Ascending aorta (tissue), 2 donors: ENCODE measurements around the gene PTCHD1. TPM values are rescaled to one million over a fixed set of nuclear protein-coding genes. Genes with fewer than 3 reads are reported as not detected.

Source experiments
- DNase-seq, 2 donors: peaks; one replicate each; pipeline ENCODE4 v3.0.0-alpha.2; 2019; ENCODE audit warnings: low spot score in 2 of 2
- H3K27ac ChIP-seq, 2 donors: fragments of 200-600 bp; sonication (generic); one replicate each; pipeline ENCODE4 v1.5.1; 2016 to 2017; ENCODE audit warnings: mild to moderate bottlenecking in 1 of 2
- H3K27me3 ChIP-seq: fragments of 200-600 bp; sonication (generic); one replicate; pipeline ENCODE4 v1.5.1; 2017
- H3K36me3 ChIP-seq, 2 donors: fragments of 200-600 bp; sonication (generic); one replicate each; pipeline ENCODE4 v1.5.1; 2016
- H3K4me1 ChIP-seq, 2 donors: fragments of 200-600 bp; sonication (generic); one replicate each; pipeline ENCODE4 v1.5.1; 2016 to 2017; ENCODE audit warnings: mild to moderate bottlenecking in 1 of 2
- H3K4me3 ChIP-seq, 2 donors: fragments of 200-600 bp; sonication (generic); one replicate each; pipeline ENCODE4 v1.5.1; 2016 to 2017; ENCODE audit warnings: mild to moderate bottlenecking in 1 of 2
- H3K9me3 ChIP-seq, 2 donors: fragments of 200-600 bp; sonication (generic); one replicate each; pipeline ENCODE4 v1.5.1; 2016
- intact Hi-C: fragments of 100-400 bp; cut with DNase I; formaldehyde crosslinking; loops from one replicate; pipeline ENCODE4 v1.15.1; 2023
- total RNA-seq: library from RNA; depleted of rRNA; stranded (reverse); fragments of >200 nt; gene quantifications from one replicate; pipeline ENCODE4 v1.1.0, GENCODE V29; 2016
- TF ChIP-seq, protein P1 (sequence below), 3 experiments: fragments of 200-600 bp in 2 of 3; fragments of 450-650 bp in 1 of 3; sonication (generic) in 2 of 3; IDR thresholded peaks; one replicate each; pipeline ENCODE4 v1.5.1; 2016 to 2019; ENCODE audit warnings: antibody characterized with exemption in 3 of 3, mild to moderate bottlenecking in 1 of 3, moderate library complexity in 1 of 3

PTCHD1 gene
- total RNA-seq, 1 donor from 2014 or later, result 2.8 TPM

DNA sequence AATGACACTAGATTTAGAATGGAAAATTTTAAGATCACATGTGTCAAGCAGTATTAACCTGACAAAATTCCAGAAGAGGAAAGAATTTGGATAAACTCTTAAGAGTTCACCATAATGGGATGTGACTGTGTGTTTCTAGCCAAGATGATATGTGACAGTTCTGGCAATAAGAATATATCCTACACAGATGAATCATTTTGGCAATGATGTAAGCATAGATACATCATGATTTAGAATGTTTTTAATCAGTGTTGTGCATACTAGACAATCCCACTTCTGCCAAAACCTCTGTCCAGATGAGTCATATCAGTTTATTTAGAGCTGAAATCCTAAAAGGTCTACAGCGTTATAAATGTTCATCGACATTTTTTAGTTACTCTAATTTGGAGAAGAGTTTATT, 48.8 kb downstream of the PTCHD1 start:
- intact Hi-C loops, result no loop called here
- Histone ChIP-seq H3K27me3 (no peaks in the 10 kb centered on the region), H3K36me3 (no peaks in the 10 kb centered on the region), H3K27ac (no peak overlapping the region), H3K4me1 (no peaks in the 10 kb centered on the region), H3K9me3 (no peaks in the 10 kb centered on the region), H3K4me3 (no peak overlapping the region)
- TF ChIP-seq, protein P1, sequence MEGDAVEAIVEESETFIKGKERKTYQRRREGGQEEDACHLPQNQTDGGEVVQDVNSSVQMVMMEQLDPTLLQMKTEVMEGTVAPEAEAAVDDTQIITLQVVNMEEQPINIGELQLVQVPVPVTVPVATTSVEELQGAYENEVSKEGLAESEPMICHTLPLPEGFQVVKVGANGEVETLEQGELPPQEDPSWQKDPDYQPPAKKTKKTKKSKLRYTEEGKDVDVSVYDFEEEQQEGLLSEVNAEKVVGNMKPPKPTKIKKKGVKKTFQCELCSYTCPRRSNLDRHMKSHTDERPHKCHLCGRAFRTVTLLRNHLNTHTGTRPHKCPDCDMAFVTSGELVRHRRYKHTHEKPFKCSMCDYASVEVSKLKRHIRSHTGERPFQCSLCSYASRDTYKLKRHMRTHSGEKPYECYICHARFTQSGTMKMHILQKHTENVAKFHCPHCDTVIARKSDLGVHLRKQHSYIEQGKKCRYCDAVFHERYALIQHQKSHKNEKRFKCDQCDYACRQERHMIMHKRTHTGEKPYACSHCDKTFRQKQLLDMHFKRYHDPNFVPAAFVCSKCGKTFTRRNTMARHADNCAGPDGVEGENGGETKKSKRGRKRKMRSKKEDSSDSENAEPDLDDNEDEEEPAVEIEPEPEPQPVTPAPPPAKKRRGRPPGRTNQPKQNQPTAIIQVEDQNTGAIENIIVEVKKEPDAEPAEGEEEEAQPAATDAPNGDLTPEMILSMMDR (IDR thresholded peaks at IDR 0.05), result no peak
- no peak for DNase-seq

DNA sequence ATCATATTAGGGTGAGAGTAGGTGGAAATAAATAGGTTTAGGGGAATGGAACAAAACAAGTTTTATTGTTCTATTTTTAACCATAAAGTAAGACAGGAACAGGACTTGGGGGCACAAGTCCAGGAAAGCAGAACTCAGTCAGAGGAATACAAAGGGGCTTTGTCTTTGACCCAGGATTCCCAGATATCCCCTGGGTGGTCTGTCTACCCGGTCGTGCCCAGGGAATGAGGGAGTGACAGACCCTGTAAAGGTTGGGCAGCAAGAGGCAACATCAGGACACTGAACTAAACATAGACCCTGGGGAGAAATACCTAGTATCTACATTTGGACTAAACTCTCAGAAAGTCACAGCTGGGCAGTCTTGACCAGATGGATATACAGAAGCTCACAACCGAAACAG, 50.6 kb downstream of the PTCHD1 start:
- Histone ChIP-seq H3K4me3 (no peak overlapping the region), H3K27ac (no peak overlapping the region), H3K9me3 (no peaks in the 10 kb centered on the region), H3K36me3 (no peaks in the 10 kb centered on the region), H3K4me1 (no peaks in the 10 kb centered on the region), H3K27me3 (no peaks in the 10 kb centered on the region)
- intact Hi-C loops, result no loop called here
- TF ChIP-seq, protein P1 (IDR thresholded peaks at IDR 0.05), result no peak
- DNase-seq, result no peak

DNA sequence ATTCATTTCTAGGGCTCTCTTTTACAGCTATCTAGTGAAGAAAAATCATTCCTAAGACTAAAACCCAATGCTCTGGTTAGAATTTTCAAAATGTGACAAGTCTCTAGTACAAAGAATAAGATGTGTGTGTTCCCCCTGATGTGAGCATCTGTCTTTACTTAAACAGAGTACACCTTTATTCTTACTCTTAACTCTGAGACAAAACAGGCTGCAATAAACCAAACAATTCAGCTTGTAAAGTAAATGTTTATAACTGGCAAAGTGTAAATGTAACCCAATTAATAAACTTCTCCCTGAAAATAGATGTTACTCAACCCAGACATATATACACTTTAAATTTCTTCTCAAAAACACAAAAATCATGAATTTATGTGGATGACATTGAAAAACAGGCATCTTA, 51.6 kb downstream of the PTCHD1 start:
- Histone ChIP-seq H3K4me1 (no peaks in the 10 kb centered on the region), H3K27me3 (no peaks in the 10 kb centered on the region), H3K27ac (no peak overlapping the region), H3K9me3 (no peaks in the 10 kb centered on the region), H3K36me3 (no peaks in the 10 kb centered on the region), H3K4me3 (no peak overlapping the region)
- no peak for DNase-seq
- intact Hi-C loops, result no loop called here
- TF ChIP-seq, protein P1 (IDR thresholded peaks at IDR 0.05), result no peak

DNA sequence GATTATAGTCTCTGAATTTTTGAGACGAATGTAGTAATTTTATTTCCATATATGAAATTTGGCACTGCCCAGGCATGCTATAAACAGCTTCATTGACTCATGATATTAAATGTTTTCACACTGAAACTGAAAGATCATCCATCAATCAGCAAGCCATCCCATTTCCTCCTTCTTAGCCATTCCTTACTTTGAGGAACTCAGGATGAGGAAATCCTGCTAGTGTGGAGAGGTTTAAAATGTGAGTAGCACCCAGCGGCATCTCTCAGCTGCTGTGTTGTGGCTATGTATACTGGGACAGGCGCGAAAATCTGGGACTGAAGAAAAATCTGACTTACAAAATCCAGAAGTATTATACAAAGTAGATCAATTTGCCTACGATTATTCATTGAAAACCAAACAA, 52.1 kb downstream of the PTCHD1 start:
- intact Hi-C loops, result no loop called here
- no peaks in the 10 kb centered on the region for H3K9me3 ChIP-seq
- H3K4me1 ChIP-seq, result no peaks in the 10 kb centered on the region
- no peaks in the 10 kb centered on the region for H3K27me3 ChIP-seq
- H3K27ac ChIP-seq, result no peak overlapping the region
- no peak for DNase-seq
- TF ChIP-seq, protein P1 (IDR thresholded peaks at IDR 0.05), result no peak
- no peaks in the 10 kb centered on the region for H3K36me3 ChIP-seq
- H3K4me3 ChIP-seq, result no peak overlapping the region

DNA sequence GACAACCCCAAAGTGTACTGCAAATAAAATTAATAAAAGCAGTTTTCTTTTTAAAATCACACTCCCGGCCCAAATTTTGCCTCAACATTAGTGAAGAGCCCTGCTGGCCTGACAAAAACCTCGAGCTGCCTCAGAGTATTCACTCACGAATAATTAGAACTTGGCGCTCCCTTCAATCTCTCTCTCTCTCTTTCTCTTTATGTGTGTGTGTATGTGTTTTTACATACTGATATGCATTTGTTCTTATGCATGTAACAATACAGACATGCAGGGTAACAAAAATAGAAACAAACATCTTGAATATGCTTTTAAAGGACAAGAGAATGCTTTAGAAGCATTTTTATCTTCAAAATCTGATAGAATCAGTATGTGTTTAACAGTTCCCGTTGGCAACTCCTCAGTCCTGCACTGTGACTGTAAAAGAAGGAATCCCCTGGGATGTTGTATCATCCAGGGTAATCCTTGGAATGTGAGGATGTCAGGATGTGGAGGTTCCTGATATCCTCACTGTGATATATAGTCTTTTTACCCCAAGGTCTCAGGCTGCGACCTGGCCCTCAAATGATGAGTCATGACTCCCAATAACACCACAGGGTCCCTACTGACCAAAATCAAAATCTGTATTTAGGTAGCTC, 53.0 kb downstream of the PTCHD1 start:
- intact Hi-C loops, result no loop called here
- no peaks in the 10 kb centered on the region for H3K4me1 ChIP-seq
- no peak overlapping the region for H3K27ac ChIP-seq

More for the DNA sequence above, 53.0 kb downstream of the PTCHD1 start:
- TF ChIP-seq, protein P1 (IDR thresholded peaks at IDR 0.05), result no peak
- Histone ChIP-seq H3K4me3 (no peak overlapping the region), H3K27me3 (no peaks in the 10 kb centered on the region), H3K9me3 (no peaks in the 10 kb centered on the region), H3K36me3 (no peaks in the 10 kb centered on the region)
- DNase-seq, result no peak
